PC-9 (cell line): ENCODE measurements around the gene SLC44A4. TPM values are rescaled to one million over a fixed set of nuclear protein-coding genes. Genes with fewer than 3 reads are reported as not detected.

Experiments
- BruUV-seq: library from RNA; stranded (reverse); fragments of 400-500 nt; replicated peaks from 2 replicates; lab custom pipeline; 2021; lab: Mats Ljungman, UMichigan
- CTCF ChIA-PET: fragments of 300-600 bp; sonication (Branson Sonifier 250); formaldehyde crosslinking; loops from one replicate; lab custom pipeline; 2022; ENCODE audit warnings: antibody characterized with exemption; lab: Charles Lee
- POLR2A ChIA-PET: fragments of 300-600 bp; sonication (Branson Sonifier 250); formaldehyde crosslinking; loops from one replicate; lab custom pipeline; 2022; ENCODE audit warnings: antibody characterized with exemption; ENCODE audit not compliant: unreplicated experiment; lab: Charles Lee
- DNase-seq, 2 experiments: peaks; one replicate each; pipeline versions ENCODE4 v3.0.0 to v3.0.0-alpha.2; 2015 to 2022; ENCODE audit warnings: mixed read lengths in 1 of 2
- H2AFZ ChIP-seq: fragments of 200-600 bp; sonication (generic); 2 replicates; pipeline ENCODE4 v1.8.1; 2017; ENCODE audit warnings: antibody characterized with exemption
- H3F3A ChIP-seq: fragments of 200-600 bp; sonication (generic); 2 replicates; pipeline ENCODE4 v1.8.1; 2017; ENCODE audit warnings: antibody characterized with exemption, mild to moderate bottlenecking, low read depth; ENCODE audit not compliant: insufficient read depth
- H3K27ac ChIP-seq: fragments of 200-600 bp; sonication (generic); 2 replicates; pipeline ENCODE4 v1.6.1; 2016; ENCODE audit warnings: mixed run types
- H3K27me3 ChIP-seq: fragments of 200-600 bp; sonication (generic); 2 replicates; pipeline ENCODE4 v1.6.1; 2016; ENCODE audit warnings: low read depth, mixed run types; ENCODE audit not compliant: insufficient read depth
- H3K36me3 ChIP-seq: fragments of 200-600 bp; sonication (generic); 2 replicates; pipeline ENCODE4 v1.6.1; 2016; ENCODE audit warnings: low read depth, mixed run types
- H3K4me1 ChIP-seq: fragments of 200-600 bp; sonication (generic); replicated peaks from 2 replicates; pipeline ENCODE4 v1.6.1; 2016; ENCODE audit warnings: mixed run types; ENCODE audit not compliant: insufficient read depth
- H3K4me2 ChIP-seq: fragments of 200-600 bp; sonication (generic); 2 replicates; pipeline ENCODE4 v1.6.1; 2017; ENCODE audit warnings: mixed run types
- H3K4me3 ChIP-seq: fragments of 200-600 bp; sonication (generic); 2 replicates; pipeline ENCODE4 v1.6.1; 2016; ENCODE audit warnings: mixed run types
- H3K79me2 ChIP-seq: fragments of 200-600 bp; sonication (generic); 2 replicates; pipeline ENCODE4 v1.6.1; 2017; ENCODE audit warnings: low read depth, mixed run types
- H3K9me2 ChIP-seq: fragments of 200-600 bp; sonication (generic); 2 replicates; pipeline ENCODE4 v1.8.1; 2017; ENCODE audit warnings: mild to moderate bottlenecking; ENCODE audit not compliant: insufficient read depth
- H3K9me3 ChIP-seq: fragments of 200-600 bp; sonication (generic); 2 replicates; pipeline ENCODE4 v1.8.1; 2016; ENCODE audit warnings: low read depth; ENCODE audit not compliant: insufficient read depth
- H4K20me1 ChIP-seq: fragments of 200-600 bp; sonication (generic); 2 replicates; pipeline ENCODE4 v1.8.1; 2017; ENCODE audit not compliant: insufficient read depth
- EZH2 ChIP-seq: fragments of 200-600 bp; sonication (generic); IDR thresholded peaks from 2 replicates; pipeline ENCODE4 v1.8.0; 2017; ENCODE audit warnings: antibody characterized with exemption, low read depth
- intact Hi-C: fragments of 100-400 bp; cut with micrococcal nuclease; formaldehyde crosslinking; loops from one replicate; pipeline ENCODE4 v1.10.0; 2022; ENCODE audit not compliant: unreplicated experiment
- total RNA-seq: library from RNA; stranded (reverse); gene quantifications from 2 replicates; pipeline ENCODE4 v1.2.3, GENCODE V29; 2021
- TF ChIP-seq, protein P1 (sequence below): fragments of 200-600 bp; sonication (generic); conservative IDR thresholded peaks from 2 replicates; pipeline ENCODE4 v1.6.1; 2017; ENCODE audit warnings: mixed run types, antibody characterized with exemption, mild to moderate bottlenecking, moderate library complexity

SLC44A4 gene
- total RNA-seq, 1 experiment from 2014 or later = 44.4 TPM

- no peaks in the 10 kb centered on the region for H3K9me3 ChIP-seq
- no peak overlapping the region for H2AFZ ChIP-seq
- H3K27me3 ChIP-seq = no peaks in the 10 kb centered on the region
- H3K27ac ChIP-seq = no peak overlapping the region
- H3K79me2 ChIP-seq = no peaks in the 10 kb centered on the region
- no peaks in the 10 kb centered on the region for H3K9me2 ChIP-seq
- DNase-seq = no peak
- peaks cover 11% of the 10 kb centered on the region; the same call in 1 of the 2 replicates for H3F3A ChIP-seq
- no peak overlapping the region for H3K4me3 ChIP-seq
- no peaks in the 10 kb centered on the region for H4K20me1 ChIP-seq
- intact Hi-C loops = no loop called here
- ChIA-PET POLR2A (no interaction called here), CTCF (no interaction called here)
- BruUV-seq = no TSS peak
- TF ChIP-seq, protein P1, sequence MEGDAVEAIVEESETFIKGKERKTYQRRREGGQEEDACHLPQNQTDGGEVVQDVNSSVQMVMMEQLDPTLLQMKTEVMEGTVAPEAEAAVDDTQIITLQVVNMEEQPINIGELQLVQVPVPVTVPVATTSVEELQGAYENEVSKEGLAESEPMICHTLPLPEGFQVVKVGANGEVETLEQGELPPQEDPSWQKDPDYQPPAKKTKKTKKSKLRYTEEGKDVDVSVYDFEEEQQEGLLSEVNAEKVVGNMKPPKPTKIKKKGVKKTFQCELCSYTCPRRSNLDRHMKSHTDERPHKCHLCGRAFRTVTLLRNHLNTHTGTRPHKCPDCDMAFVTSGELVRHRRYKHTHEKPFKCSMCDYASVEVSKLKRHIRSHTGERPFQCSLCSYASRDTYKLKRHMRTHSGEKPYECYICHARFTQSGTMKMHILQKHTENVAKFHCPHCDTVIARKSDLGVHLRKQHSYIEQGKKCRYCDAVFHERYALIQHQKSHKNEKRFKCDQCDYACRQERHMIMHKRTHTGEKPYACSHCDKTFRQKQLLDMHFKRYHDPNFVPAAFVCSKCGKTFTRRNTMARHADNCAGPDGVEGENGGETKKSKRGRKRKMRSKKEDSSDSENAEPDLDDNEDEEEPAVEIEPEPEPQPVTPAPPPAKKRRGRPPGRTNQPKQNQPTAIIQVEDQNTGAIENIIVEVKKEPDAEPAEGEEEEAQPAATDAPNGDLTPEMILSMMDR = no peak
- no peaks in the 10 kb centered on the region for H3K4me1 ChIP-seq
- no peaks in the 10 kb centered on the region for H3K36me3 ChIP-seq
- no peak overlapping the region for H3K4me2 ChIP-seq
Observed at GRCh38 chr6:31851485-31851832, 27.3 kb downstream of the SLC44A4 start.

DNA sequence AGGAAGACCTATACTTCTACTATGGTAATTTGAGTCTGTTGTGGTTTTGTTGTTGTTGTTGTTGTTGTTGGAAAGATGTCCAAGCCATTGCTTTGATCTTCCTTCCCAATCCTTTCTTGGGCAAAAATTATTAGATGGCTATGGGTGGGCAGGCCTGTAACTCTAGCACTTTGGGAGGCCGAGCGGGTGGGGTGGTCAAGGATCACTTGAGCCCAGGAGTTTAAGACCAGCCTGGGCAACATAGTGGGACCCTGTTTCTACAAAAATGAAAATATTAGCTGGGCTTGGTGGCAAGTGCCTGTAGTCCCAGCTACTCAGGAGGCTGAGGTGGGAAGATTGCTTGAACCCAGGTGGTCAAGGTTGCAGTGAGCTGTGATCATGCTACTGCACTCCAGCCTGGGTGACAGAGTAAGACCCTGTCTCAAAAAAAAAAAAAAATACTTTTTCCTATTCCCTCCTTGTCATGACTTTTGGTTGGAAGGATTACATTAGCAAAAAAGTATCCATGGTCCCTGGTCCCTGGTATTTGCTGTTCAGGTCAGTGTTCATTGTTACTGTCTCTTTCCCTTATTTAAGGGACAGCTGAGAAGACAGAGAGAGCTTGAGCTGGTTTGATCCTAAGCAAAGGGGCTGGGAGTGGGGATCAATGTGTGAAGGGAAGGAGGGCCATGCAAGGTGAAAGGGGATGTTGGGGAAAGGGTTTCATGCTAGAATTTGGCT lies 27.9 kb downstream of the SLC44A4 start:
- H2AFZ ChIP-seq = no peak overlapping the region
- no peaks in the 10 kb centered on the region for H3K36me3 ChIP-seq
- H3K4me1 ChIP-seq = no peaks in the 10 kb centered on the region
- TF ChIP-seq, protein P1 = no peak
- no peak for TF ChIP-seq EZH2
- ChIA-PET POLR2A (no interaction called here), CTCF (no interaction called here)
- no peak overlapping the region for H3K27ac ChIP-seq
- DNase-seq = no peak
- no peaks in the 10 kb centered on the region for H3K27me3 ChIP-seq
- BruUV-seq = no TSS peak
- H3K9me3 ChIP-seq = no peaks in the 10 kb centered on the region
- no peak overlapping the region for H3K4me3 ChIP-seq
- no peaks in the 10 kb centered on the region for H4K20me1 ChIP-seq
- no peaks in the 10 kb centered on the region for H3K9me2 ChIP-seq
- intact Hi-C loops = no loop called here
- no peak overlapping the region for H3K4me2 ChIP-seq
- H3F3A ChIP-seq = peaks cover 11% of the 10 kb centered on the region; the same call in 1 of the 2 replicates
- no peaks in the 10 kb centered on the region for H3K79me2 ChIP-seq

- no TSS peak for BruUV-seq
- Histone ChIP-seq H3K27ac (no peak overlapping the region), H3K4me3 (no peak overlapping the region), H3K27me3 (no peaks in the 10 kb centered on the region), H3K79me2 (no peaks in the 10 kb centered on the region), H3K36me3 (no peaks in the 10 kb centered on the region), H3K4me1 (no peaks in the 10 kb centered on the region), H3K9me2 (no peaks in the 10 kb centered on the region), H3K4me2 (no peak overlapping the region), H3K9me3 (no peaks in the 10 kb centered on the region), H4K20me1 (no peaks in the 10 kb centered on the region), H3F3A (peaks cover 20% of the 10 kb centered on the region; the same call in 1 of the 2 replicates), H2AFZ (no peak overlapping the region)
- intact Hi-C loops = no loop called here
- no peak for DNase-seq
- POLR2A ChIA-PET = interaction anchor here (0.9 kb wide), 1 partner anchor 170 kb away, joined by 5 read pairs; no protein-coding TSS in a partner anchor
- TF ChIP-seq EZH2 = no peak
- TF ChIP-seq, protein P1 = no peak
- CTCF ChIA-PET = interaction anchor here (0.6 kb wide), 1 partner anchor 117 kb away, joined by 3 read pairs; no protein-coding TSS in a partner anchor
Observed at GRCh38 chr6:31847276-31847978, 31.4 kb downstream of the SLC44A4 start.
